ENCODE data around the gene PCARE. TPM values are rescaled to one million over a fixed set of nuclear protein-coding genes. Genes with fewer than 3 reads are reported as not detected.

The PCARE gene
- total RNA-seq, 1 experiment from 2014 or later: not detected

- CTCF ChIA-PET: no interaction called here
- Mint-ChIP-seq H3K4me1 (peaks cover 6% of the 10 kb centered on the region; the same call in 1 of the 2 replicates), H3K4me3 (no peak overlapping the region), H3K9me3 (no peaks in the 10 kb centered on the region), H3K27ac (no peak overlapping the region), H3K27me3 (ENCODE audit: low read depth) (peaks cover 61% of the 10 kb centered on the region), H3K36me3 (no peaks in the 10 kb centered on the region; the same call in 1 of the 2 replicates)
- DNase-seq (ENCODE audit: low spot score) (no peak), ATAC-seq (no peak)
- POLR2A ChIA-PET: no interaction called here
- TF ChIP-seq ESRRA (CRISPR knock-in tag; IDR thresholded peaks at IDR 0.05; ENCODE audit: borderline replicate concordance) (no peak), MXD4 (CRISPR knock-in tag; IDR thresholded peaks at IDR 0.05; ENCODE audit: borderline replicate concordance) (no peak), TEAD4 (CRISPR knock-in tag; IDR thresholded peaks at IDR 0.05) (no peak), ETV6 (CRISPR knock-in tag; IDR thresholded peaks at IDR 0.05) (no peak), FOXP1 (CRISPR knock-in tag; IDR thresholded peaks at IDR 0.05; ENCODE audit: borderline replicate concordance) (no peak), CBFB (CRISPR knock-in tag; IDR thresholded peaks at IDR 0.05; ENCODE audit: low read depth) (no peak), NR3C1 (CRISPR knock-in tag; conservative IDR thresholded peaks at IDR 0.05; ENCODE audit: low read depth) (no peak), ARID4B (CRISPR knock-in tag; IDR thresholded peaks at IDR 0.05; ENCODE audit: borderline replicate concordance) (no peak), NR2C2 (CRISPR knock-in tag; IDR thresholded peaks at IDR 0.05) (no peak), AFF4 (CRISPR knock-in tag; IDR thresholded peaks at IDR 0.05; ENCODE audit: borderline replicate concordance) (no peak), STAT6 (CRISPR knock-in tag; conservative IDR thresholded peaks at IDR 0.05; ENCODE audit: low read depth) (no peak), USF1 (CRISPR knock-in tag; IDR thresholded peaks at IDR 0.05) (no peak), NFE2L1 (CRISPR knock-in tag; IDR thresholded peaks at IDR 0.05) (no peak), ZBTB43 (CRISPR knock-in tag; IDR thresholded peaks at IDR 0.05) (no peak)
Measured at GRCh38 chr2:29113027-29113686, 38.8 kb upstream of the PCARE start.
